Endothelial cell of umbilical vein (primary cell): Measurements from ENCODE around the gene FCF1.

ENCODE experiments used
- CTCF ChIP-seq, 2 donors: IDR thresholded peaks; 1 replicate in 1 of 2; 2 replicates in 1 of 2; pipeline ENCODE4 v1.5.1; 2011; ENCODE audit warnings: low read length in 2 of 2, mild to moderate bottlenecking in 2 of 2, moderate library complexity in 2 of 2, control low read depth in 1 of 2, inconsistent platforms in 1 of 2, low read depth in 1 of 2; ENCODE audit not compliant: insufficient read depth in 1 of 2; ENCODE audit errors: extremely low read depth in 1 of 2
- EZH2 ChIP-seq: IDR thresholded peaks from 2 replicates; pipeline ENCODE4 v1.6.1; 2012; ENCODE audit warnings: borderline replicate concordance, low read depth, mild to moderate bottlenecking, moderate library complexity, low read length, inconsistent platforms; ENCODE audit not compliant: severe bottlenecking
- GATA2 ChIP-seq: IDR thresholded peaks from 2 replicates; pipeline ENCODE4 v1.7.0; 2011; ENCODE audit warnings: low read depth, mild to moderate bottlenecking, moderate library complexity, mixed read lengths, low read length; ENCODE audit not compliant: insufficient read length, insufficient read depth
- MYC ChIP-seq: IDR thresholded peaks from one replicate; pipeline ENCODE4 v1.6.1; 2011; ENCODE audit warnings: mild to moderate bottlenecking, low read depth, low read length
- POLR2A ChIP-seq: IDR thresholded peaks from 2 replicates; pipeline ENCODE4 v1.6.1; 2012; ENCODE audit warnings: low read depth, mild to moderate bottlenecking, control low read depth, low read length
- POLR2AphosphoS5 ChIP-seq: IDR thresholded peaks from 2 replicates; pipeline ENCODE4 v1.6.1; 2012; ENCODE audit warnings: low read depth, mild to moderate bottlenecking, control low read depth, low read length, moderate library complexity; ENCODE audit not compliant: insufficient read depth

- TF ChIP-seq CTCF (IDR thresholded peaks at IDR 0.05; ENCODE audit: extremely low read depth in 1 of 2, insufficient read depth in 1 of 2, low read depth in 1 of 2, low read length in 2 of 2) (no peak), POLR2A (no peak), POLR2AphosphoS5 (no peak), GATA2 (no peak), EZH2 (no peak), MYC (no peak)
These were observed 34.3 kb downstream of the FCF1 start for GRCh38 chr14:74747237-74747636.
